ENCODE measurements around the gene PLGRKT. TPM values are rescaled to one million over a fixed set of nuclear protein-coding genes. Genes with fewer than 3 reads are reported as not detected.

PLGRKT gene
- total RNA-seq, 1 experiment from 2014 or later, result 19.2 TPM

DNA sequence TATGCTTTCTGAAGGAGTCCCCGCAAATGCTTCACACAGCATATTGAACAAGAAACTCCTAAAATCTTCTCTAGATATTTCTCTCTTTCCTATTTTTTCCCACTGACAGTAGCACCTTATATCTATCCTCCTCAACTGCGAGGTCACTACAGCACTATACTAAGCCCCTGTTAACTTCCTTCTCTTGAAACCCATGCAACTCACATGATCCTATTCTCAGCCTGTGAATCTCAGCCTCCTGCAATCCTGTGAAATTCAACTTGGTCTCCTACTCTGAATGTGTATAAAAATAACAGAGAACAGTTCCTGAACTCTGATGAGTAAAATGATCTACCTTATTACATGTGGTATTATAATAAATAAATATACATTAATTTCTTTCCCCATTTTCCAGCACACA lies 6.1 kb upstream of the PLGRKT start:
- Mint-ChIP-seq H3K27me3 (ENCODE audit: low read depth) (peaks cover 9% of the 10 kb centered on the region; the same call in 1 of the 2 replicates), H3K36me3 (no peaks in the 10 kb centered on the region), H3K27ac (no peak overlapping the region), H3K4me1 (peaks cover 6% of the 10 kb centered on the region), H3K9me3 (peaks cover 8% of the 10 kb centered on the region), H3K4me3 (no peak overlapping the region)
- ChIA-PET POLR2A (no interaction called here), CTCF (interaction anchor here (1.0 kb wide), 1 partner anchor 257 kb away, joined by 4 read pairs; no protein-coding TSS in a partner anchor)
- DNase-seq (ENCODE audit: low spot score) (no peak), ATAC-seq (no peak)
- TF ChIP-seq NFE2L1 (CRISPR knock-in tag; IDR thresholded peaks at IDR 0.05) (no peak), JAZF1 (CRISPR knock-in tag; IDR thresholded peaks at IDR 0.05) (no peak), ESRRA (CRISPR knock-in tag; IDR thresholded peaks at IDR 0.05; ENCODE audit: borderline replicate concordance) (no peak), USF2 (CRISPR knock-in tag; IDR thresholded peaks at IDR 0.05) (no peak), SMAD4 (CRISPR knock-in tag; IDR thresholded peaks at IDR 0.05) (no peak), ZNF138 (CRISPR knock-in tag; conservative IDR thresholded peaks at IDR 0.05) (no peak), NR2C2 (CRISPR knock-in tag; IDR thresholded peaks at IDR 0.05) (no peak), ZNF263 (CRISPR knock-in tag; IDR thresholded peaks at IDR 0.05; ENCODE audit: low read depth) (no peak), TEAD4 (CRISPR knock-in tag; IDR thresholded peaks at IDR 0.05) (no peak), E2F5 (CRISPR knock-in tag; IDR thresholded peaks at IDR 0.05) (no peak), ZNF396 (CRISPR knock-in tag; IDR thresholded peaks at IDR 0.05; ENCODE audit: borderline replicate concordance) (no peak), TP53 (CRISPR knock-in tag; IDR thresholded peaks at IDR 0.05) (no peak), RORB (CRISPR knock-in tag; IDR thresholded peaks at IDR 0.05) (no peak), ZNF425 (CRISPR knock-in tag; conservative IDR thresholded peaks at IDR 0.05) (no peak)
- TF ChIP-seq, protein P1, sequence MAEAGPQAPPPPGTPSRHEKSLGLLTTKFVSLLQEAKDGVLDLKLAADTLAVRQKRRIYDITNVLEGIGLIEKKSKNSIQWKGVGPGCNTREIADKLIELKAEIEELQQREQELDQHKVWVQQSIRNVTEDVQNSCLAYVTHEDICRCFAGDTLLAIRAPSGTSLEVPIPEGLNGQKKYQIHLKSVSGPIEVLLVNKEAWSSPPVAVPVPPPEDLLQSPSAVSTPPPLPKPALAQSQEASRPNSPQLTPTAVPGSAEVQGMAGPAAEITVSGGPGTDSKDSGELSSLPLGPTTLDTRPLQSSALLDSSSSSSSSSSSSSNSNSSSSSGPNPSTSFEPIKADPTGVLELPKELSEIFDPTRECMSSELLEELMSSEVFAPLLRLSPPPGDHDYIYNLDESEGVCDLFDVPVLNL (CRISPR knock-in tag; IDR thresholded peaks at IDR 0.05; ENCODE audit: borderline replicate concordance, low read depth), result no peak

DNA sequence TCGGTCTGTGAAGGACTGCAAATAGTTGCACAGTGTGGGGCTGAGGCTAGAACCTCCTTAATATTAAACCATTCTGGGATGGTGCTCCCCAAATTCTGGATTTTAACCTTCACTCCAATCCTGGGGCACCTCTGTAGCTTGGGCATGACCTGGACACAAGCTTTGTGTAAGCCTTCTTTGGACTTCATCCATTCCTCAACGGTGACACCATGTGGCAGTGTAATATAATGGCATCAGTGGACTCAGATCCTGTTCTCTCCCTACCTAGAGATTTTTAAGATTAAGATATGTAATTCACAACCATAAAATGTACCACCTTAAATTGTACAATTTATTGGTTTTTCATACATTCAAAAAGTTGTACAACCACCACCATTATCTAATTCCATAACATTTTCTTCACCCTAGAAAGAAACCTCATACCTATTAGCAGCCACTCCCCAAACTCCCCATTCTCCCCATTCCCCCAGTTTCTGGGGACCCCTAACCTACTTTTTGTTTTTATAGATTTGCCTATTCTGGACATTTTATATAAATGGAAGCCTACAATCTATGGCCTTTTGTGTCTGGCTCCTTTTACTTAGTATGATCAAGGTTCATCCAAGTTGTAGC lies 4.8 kb upstream of the PLGRKT start:
- Mint-ChIP-seq H3K4me3 (no peak overlapping the region), H3K27ac (no peak overlapping the region), H3K27me3 (ENCODE audit: low read depth) (peaks cover 9% of the 10 kb centered on the region; the same call in 1 of the 2 replicates), H3K9me3 (peaks cover 8% of the 10 kb centered on the region), H3K36me3 (no peaks in the 10 kb centered on the region), H3K4me1 (peaks cover 16% of the 10 kb centered on the region)
- ATAC-seq, result peak; percentile 13
- CTCF ChIA-PET, result interaction anchor here (0.6 to 1.2 kb wide), 14 partner anchors 8 to 686 kb away, joined by 3 to 21 read pairs (median 3); partner anchors contain the start of genes CD274 and RIC1
- no peak for DNase-seq (ENCODE audit: low spot score)
- POLR2A ChIA-PET, result no interaction called here
- TF ChIP-seq CTCF (IDR thresholded peaks at IDR 0.05), result peak; percentile 23; the same call in 1 of the 2 replicates
- TF ChIP-seq NR2C2 (CRISPR knock-in tag; IDR thresholded peaks at IDR 0.05), result no peak
